Endothelial cell of umbilical vein (primary cell): ENCODE measurements around the gene SMIM24. TPM values are rescaled to one million over a fixed set of nuclear protein-coding genes. Genes with fewer than 3 reads are reported as not detected.

Experiments used
- BruUV-seq: library from RNA; stranded (reverse); fragments of 400-500 nt; replicated peaks from 2 replicates; lab custom pipeline; 2021; lab: Mats Ljungman, UMichigan
- CTCF ChIA-PET: fragments of 300-600, 350-600 bp; sonication (Branson Sonifier 250); formaldehyde crosslinking; loops from one replicate; lab custom pipeline; 2021; ENCODE audit warnings: antibody characterized with exemption, inconsistent platforms; lab: Charles Lee
- POLR2A ChIA-PET: fragments of 300-600, 350-600 bp; sonication (Branson Sonifier 250); formaldehyde crosslinking; loops from one replicate; lab custom pipeline; 2021; ENCODE audit warnings: antibody characterized with exemption, inconsistent platforms; lab: Charles Lee
- DNase-seq: peaks from one replicate; pipeline ENCODE4 v3.0.0-alpha.2; 2011; ENCODE audit warnings: low read depth, low spot score
- FAIRE-seq: peaks from 2 replicates; lab custom pipeline; 2011; peaks lifted over from hg19 to GRCh38; lab: Jason Lieb, UNC
- H2AFZ ChIP-seq: 2 replicates; pipeline ENCODE4 v1.6.0; 2012; ENCODE audit warnings: low read depth, low read length, control low read depth, inconsistent platforms
- H3K27ac ChIP-seq: 2 replicates; pipeline ENCODE4 v1.5.1; 2011; ENCODE audit warnings: low read depth, mild to moderate bottlenecking, control low read depth, low read length, moderate library complexity; ENCODE audit not compliant: insufficient read depth
- H3K27me3 ChIP-seq, 2 experiments: 2 replicates each; pipeline versions ENCODE4 v1.6.0 to v1.6.1; 2011; ENCODE audit warnings: low read length in 2 of 2, mixed read lengths in 1 of 2; ENCODE audit not compliant: control insufficient read depth in 2 of 2, insufficient read depth in 2 of 2
- H3K36me3 ChIP-seq, 2 experiments: 2 replicates in 1 of 2; 3 replicates in 1 of 2; pipeline ENCODE4 v1.5.1; 2011; ENCODE audit warnings: low read length in 2 of 2, mild to moderate bottlenecking in 1 of 2, moderate library complexity in 1 of 2; ENCODE audit not compliant: control insufficient read depth in 2 of 2, insufficient read depth in 2 of 2; ENCODE audit errors: extremely low read depth in 1 of 2
- H3K4me1 ChIP-seq: 3 replicates; pipeline ENCODE4 v1.5.1; 2011; ENCODE audit warnings: mild to moderate bottlenecking, low read length; ENCODE audit not compliant: control insufficient read depth, insufficient read depth; ENCODE audit errors: extremely low read depth
- H3K4me2 ChIP-seq: 2 replicates; pipeline ENCODE4 v1.6.1; 2011; ENCODE audit warnings: low read length, control low read depth, mixed read lengths; ENCODE audit not compliant: insufficient read depth
- H3K4me3 ChIP-seq, 3 experiments: fragments of 200-600 bp in 1 of 3; sonication (generic), shearing (Covaris generic) in 1 of 3; replicated peaks in 1 of 3; 2 replicates each; pipeline ENCODE4 v1.5.1; 2011 to 2016; ENCODE audit warnings: control low read depth in 3 of 3, low read length in 3 of 3, mild to moderate bottlenecking in 2 of 3, inconsistent platforms in 1 of 3, low read depth in 1 of 3, moderate library complexity in 1 of 3; ENCODE audit not compliant: insufficient read depth in 1 of 3
- H3K79me2 ChIP-seq: 2 replicates; pipeline ENCODE4 v1.6.0; 2012; ENCODE audit warnings: low read length, inconsistent platforms; ENCODE audit not compliant: control insufficient read depth, insufficient read depth
- H3K9ac ChIP-seq: replicated peaks from 2 replicates; pipeline ENCODE3; 2011; ENCODE audit warnings: low read length, control low read depth; ENCODE audit not compliant: insufficient read depth; ENCODE audit errors: extremely low read depth
- H3K9me1 ChIP-seq: replicated peaks from 3 replicates; pipeline ENCODE4 v1.6.0; 2011; ENCODE audit warnings: mild to moderate bottlenecking, low read length; ENCODE audit not compliant: control insufficient read depth, insufficient read depth; ENCODE audit errors: extremely low read depth
- H3K9me3 ChIP-seq: replicated peaks from 2 replicates; pipeline ENCODE4 v1.5.1; 2012; ENCODE audit warnings: low read length, inconsistent platforms; ENCODE audit not compliant: control insufficient read depth, insufficient read depth
- H4K20me1 ChIP-seq: replicated peaks from 2 replicates; pipeline ENCODE3; 2011; ENCODE audit warnings: mild to moderate bottlenecking, low read length; ENCODE audit not compliant: control insufficient read depth, insufficient read depth; ENCODE audit errors: extremely low read depth
- CTCF ChIP-seq, 2 donors: IDR thresholded peaks; 1 replicate in 1 of 2; 2 replicates in 1 of 2; pipeline ENCODE4 v1.5.1; 2011; ENCODE audit warnings: low read length in 2 of 2, mild to moderate bottlenecking in 2 of 2, moderate library complexity in 2 of 2, control low read depth in 1 of 2, inconsistent platforms in 1 of 2, low read depth in 1 of 2; ENCODE audit not compliant: insufficient read depth in 1 of 2; ENCODE audit errors: extremely low read depth in 1 of 2
- EZH2 ChIP-seq: IDR thresholded peaks from 2 replicates; pipeline ENCODE4 v1.6.1; 2012; ENCODE audit warnings: borderline replicate concordance, low read depth, mild to moderate bottlenecking, moderate library complexity, low read length, inconsistent platforms; ENCODE audit not compliant: severe bottlenecking
- FOS ChIP-seq: IDR thresholded peaks from 2 replicates; pipeline ENCODE4 v1.6.1; 2011; ENCODE audit warnings: mild to moderate bottlenecking, low read length, moderate library complexity, borderline replicate concordance; ENCODE audit not compliant: insufficient read depth
- GATA2 ChIP-seq: IDR thresholded peaks from 2 replicates; pipeline ENCODE4 v1.7.0; 2011; ENCODE audit warnings: low read depth, mild to moderate bottlenecking, moderate library complexity, mixed read lengths, low read length; ENCODE audit not compliant: insufficient read length, insufficient read depth
- JUN ChIP-seq: IDR thresholded peaks from 2 replicates; pipeline ENCODE4 v1.6.1; 2011; ENCODE audit warnings: borderline replicate concordance, low read depth; ENCODE audit not compliant: insufficient read length, insufficient read depth
- MAX ChIP-seq: IDR thresholded peaks from 2 replicates; pipeline ENCODE4 v1.6.1; 2011; ENCODE audit not compliant: insufficient read depth, insufficient read length
- MYC ChIP-seq: IDR thresholded peaks from one replicate; pipeline ENCODE4 v1.6.1; 2011; ENCODE audit warnings: mild to moderate bottlenecking, low read depth, low read length
- POLR2A ChIP-seq: IDR thresholded peaks from 2 replicates; pipeline ENCODE4 v1.6.1; 2012; ENCODE audit warnings: low read depth, mild to moderate bottlenecking, control low read depth, low read length
- POLR2AphosphoS5 ChIP-seq: IDR thresholded peaks from 2 replicates; pipeline ENCODE4 v1.6.1; 2012; ENCODE audit warnings: low read depth, mild to moderate bottlenecking, control low read depth, low read length, moderate library complexity; ENCODE audit not compliant: insufficient read depth
- dilution Hi-C: fragments of 300-500 bp; cut with MboI; formaldehyde crosslinking; loops from one replicate; pipeline ENCODE4 v1.15.0; 2019; ENCODE audit warnings: low sequenced_read_pairs; ENCODE audit not compliant: extremely low pct_ligation_motif_present
- intact Hi-C: fragments of 100-400 bp; cut with micrococcal nuclease; formaldehyde crosslinking; loops from one replicate; pipeline ENCODE4 v1.10.0; 2022
- polyA plus RNA-seq, 4 experiments: library from polyadenylated mRNA; depleted of rRNA in 3 of 4; stranded (reverse) in 3 of 4; unstranded in 1 of 4; fragments of >200 nt; gene quantifications; 2 replicates each; pipeline versions ENCODE4 v1.2.1 to v1.2.3, GENCODE V29; 2011 to 2012; ENCODE audit warnings: missing spikeins in 1 of 4
- total RNA-seq: library from RNA; stranded (reverse); gene quantifications from 2 replicates; pipeline ENCODE4 v1.2.3, GENCODE V29; 2021

SMIM24 gene
- total and polyA plus RNA-seq, 2 donors (not counting 3 experiments of a cell fraction or from before 2014, with no cell fraction given): not detected

GRCh38 chr19:3528080-3528479 lies 47.8 kb upstream of the SMIM24 start:
- no peaks in the 10 kb centered on the region for H4K20me1 ChIP-seq
- H2AFZ ChIP-seq: no peak overlapping the region
- FAIRE-seq: no peak
- intact Hi-C loops: no loop called here
- H3K9ac ChIP-seq: no peak overlapping the region
- no peaks in the 10 kb centered on the region for H3K9me3 ChIP-seq
- H3K27me3 ChIP-seq: no peaks in the 10 kb centered on the region
- H3K4me2 ChIP-seq: no peak overlapping the region
- no peak for DNase-seq
- H3K4me3 ChIP-seq: no peak overlapping the region
- CTCF ChIA-PET: interaction anchor here (0.9 kb wide), 1 partner anchor 17 kb away, joined by 3 read pairs; no protein-coding TSS in a partner anchor
- H3K4me1 ChIP-seq: no peaks in the 10 kb centered on the region
- no peaks in the 10 kb centered on the region for H3K9me1 ChIP-seq
- H3K79me2 ChIP-seq: no peaks in the 10 kb centered on the region
- dilution Hi-C loops: no loop called here
- TF ChIP-seq MYC (no peak), CTCF (IDR thresholded peaks at IDR 0.05; ENCODE audit: extremely low read depth in 1 of 2, insufficient read depth in 1 of 2, low read depth in 1 of 2, low read length in 2 of 2) (no peak), JUN (no peak), EZH2 (no peak), POLR2AphosphoS5 (no peak), POLR2A (no peak), MAX (no peak), FOS (no peak), GATA2 (no peak)
- H3K27ac ChIP-seq: no peak overlapping the region
- BruUV-seq: no TSS peak
- peaks cover 9 to 59% of the 10 kb centered on the region in 2 experiments for H3K36me3 ChIP-seq
- POLR2A ChIA-PET: no interaction called here
